GM19463 (cell line): ENCODE data around the gene FAM90A1.
"Not testable (repeated sequence)": the region's sequence is repeated elsewhere in the genome, so short reads cannot be mapped to it uniquely, and the experiment has no call there.

ENCODE experiments used
- ATAC-seq: cut with Tn5 transposase; IDR thresholded peaks from one replicate; pipeline ENCODE4 v1.9.1; 2021; ENCODE audit warnings: mild to moderate bottlenecking, moderate library complexity; ENCODE audit not compliant: unreplicated experiment

Gene FAM90A1

DNA sequence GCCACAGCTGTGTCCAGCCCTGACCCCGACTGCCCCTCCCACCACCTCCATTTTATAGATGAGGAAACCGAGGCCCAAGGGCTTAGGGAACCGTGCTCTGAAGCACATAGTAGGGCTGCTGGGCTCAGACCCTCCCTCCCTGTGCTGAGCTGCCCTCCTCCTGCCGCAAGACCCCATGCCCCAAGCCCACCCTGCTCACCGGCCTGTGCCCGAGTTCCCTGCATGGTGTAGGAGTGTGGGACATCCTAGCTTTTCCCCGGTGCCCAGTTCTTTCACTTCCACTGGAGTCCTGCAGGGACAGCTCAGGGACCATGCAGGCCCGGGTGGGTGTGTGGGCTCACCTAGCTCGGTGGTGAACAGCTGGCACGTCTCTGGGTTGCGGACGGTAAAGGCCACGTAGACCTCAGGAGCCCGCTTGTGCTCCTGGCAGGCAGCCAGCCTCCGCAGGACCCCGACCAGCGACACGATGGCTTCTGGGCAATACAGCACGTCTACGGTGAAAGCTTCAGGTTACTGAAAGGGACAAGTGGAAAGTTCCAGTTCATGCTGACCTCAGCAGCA, 6.6 kb upstream of the FAM90A1 start:
- not testable (repeated sequence) for ATAC-seq

DNA sequence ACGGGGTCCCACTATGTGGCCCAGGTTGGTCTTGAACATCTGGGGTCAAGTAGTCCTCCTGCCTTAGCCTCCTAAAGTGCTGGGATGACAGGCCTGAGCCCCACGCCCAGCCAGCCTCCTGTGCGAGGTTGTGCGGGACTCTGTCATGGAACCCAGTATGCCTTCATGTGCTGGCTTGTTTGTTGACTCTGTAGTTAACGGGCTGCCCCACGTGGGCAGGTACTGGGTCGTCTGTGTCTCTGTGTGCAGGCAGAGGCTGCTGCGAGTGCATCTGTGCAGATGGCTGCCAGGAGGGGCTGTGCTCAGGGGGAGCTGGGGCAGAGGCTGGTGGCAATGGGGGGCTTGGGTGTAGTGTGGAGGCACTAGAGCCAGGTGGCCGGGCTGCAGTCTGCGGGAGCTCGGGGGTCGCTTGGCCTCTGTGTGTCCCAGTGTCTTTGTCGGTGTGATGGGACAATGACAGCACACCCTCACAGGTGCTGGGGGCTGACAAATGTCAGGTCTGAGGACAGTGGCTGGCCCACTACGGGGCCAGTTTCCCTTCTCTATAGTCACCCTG, 6.0 kb upstream of the FAM90A1 start:
- ATAC-seq = not testable (repeated sequence)

DNA sequence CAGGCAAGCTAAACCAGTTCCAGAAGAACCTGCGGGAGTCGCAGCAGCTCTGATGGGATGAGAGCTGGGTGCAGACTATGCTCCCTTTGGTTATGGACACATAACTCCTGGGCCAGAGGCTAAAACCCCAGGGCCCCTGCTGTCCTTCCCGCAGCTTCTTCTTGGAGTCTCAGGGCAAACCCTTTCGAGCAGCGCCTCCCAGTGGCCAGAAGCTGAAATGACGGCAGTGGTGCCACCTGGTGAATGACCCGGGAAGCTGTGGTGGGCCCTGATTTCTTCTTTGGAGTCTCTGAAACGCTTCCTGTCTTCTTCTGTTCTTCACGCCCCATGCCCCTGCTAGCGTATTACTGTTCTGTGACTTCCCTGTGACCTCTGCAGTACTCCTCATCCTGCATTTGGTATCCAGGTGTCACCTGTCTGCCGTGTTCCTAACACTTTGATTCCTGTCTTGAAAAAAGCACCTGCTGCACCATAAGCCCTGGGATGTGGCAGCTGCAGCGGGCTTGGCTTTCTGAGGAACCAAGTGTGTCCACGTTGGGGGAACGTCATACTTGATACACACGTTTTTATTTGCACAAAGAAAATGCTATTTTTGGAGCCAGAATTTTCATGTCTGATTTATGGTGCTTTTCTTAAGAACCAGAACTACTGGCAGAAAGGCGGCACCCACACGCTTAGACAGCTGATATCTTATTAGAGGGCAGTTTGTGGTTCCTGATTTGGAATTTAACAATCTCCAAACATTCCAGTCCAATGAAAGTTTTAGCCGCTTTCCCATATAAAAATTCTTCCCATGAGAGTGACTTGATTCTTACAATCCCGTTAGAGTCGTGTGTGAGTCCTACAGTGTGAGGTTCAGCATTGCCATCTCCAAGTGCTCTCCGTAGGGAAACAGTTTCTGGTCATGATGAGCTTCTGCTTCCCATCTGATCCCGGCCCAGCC, 4.5 kb upstream of the FAM90A1 start:
- not testable (repeated sequence) for ATAC-seq

DNA sequence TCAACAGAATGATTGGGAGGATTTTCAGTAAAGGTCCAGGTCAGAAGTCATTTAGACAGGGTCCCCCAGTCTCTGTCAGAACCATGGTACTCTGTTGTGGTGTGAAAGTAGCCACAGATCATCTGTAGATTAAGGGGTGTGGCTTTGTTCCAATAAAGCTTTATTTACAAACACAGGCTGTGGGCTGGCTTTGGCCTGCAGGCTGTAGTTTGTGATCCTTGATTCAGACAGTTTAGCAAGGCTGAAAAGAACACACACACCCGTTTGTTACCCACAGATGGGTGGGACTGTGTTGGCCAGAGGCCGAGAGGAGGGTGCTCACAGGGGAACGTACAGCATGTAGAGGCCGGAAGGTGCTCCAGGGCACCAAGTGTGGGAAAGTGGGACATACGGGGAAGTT, 3.6 kb upstream of the FAM90A1 start:
- not testable (repeated sequence) for ATAC-seq

- ATAC-seq = not testable (repeated sequence)
Measured at GRCh38 chr12:8229486-8229885, 2.1 kb upstream of the FAM90A1 start.

DNA sequence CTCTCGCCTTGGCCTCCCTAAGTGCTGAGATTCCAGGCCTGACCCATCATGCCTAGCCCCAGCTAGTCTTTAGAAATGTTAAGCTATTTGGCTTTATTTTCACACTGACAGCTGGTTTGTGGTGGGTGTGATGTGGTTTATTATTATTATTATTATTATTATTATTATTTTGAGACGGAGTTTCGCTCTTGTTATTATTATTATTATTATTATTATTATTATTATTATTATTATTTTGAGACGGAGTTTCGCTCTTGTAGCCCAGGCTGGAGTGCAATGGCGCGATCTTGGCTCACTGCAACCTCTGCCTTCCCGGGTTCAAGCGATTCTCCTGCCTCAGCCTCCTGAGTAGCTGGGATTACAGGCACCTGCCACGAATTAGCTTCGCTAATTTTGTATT, 1.2 kb upstream of the FAM90A1 start:
- not testable (repeated sequence) for ATAC-seq

DNA sequence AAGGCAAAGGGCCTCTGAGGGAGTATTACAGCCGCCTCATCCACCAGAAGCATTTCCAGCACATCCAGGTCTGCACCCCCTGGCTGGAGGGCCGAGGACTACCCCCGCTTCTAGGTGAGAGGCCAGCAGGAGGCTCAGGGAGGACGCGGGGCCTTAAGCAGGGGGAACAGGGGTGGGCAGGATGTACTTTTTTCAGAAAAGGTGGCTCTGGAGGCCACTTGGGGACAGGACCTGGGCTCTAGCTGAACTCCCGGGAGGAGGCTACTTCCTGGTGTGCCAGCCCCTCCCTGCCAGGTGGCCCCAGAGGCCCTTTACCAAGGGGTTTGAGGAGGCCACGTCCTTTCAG, 287 bp upstream of the FAM90A1 start:
- ATAC-seq = not testable (repeated sequence)

DNA sequence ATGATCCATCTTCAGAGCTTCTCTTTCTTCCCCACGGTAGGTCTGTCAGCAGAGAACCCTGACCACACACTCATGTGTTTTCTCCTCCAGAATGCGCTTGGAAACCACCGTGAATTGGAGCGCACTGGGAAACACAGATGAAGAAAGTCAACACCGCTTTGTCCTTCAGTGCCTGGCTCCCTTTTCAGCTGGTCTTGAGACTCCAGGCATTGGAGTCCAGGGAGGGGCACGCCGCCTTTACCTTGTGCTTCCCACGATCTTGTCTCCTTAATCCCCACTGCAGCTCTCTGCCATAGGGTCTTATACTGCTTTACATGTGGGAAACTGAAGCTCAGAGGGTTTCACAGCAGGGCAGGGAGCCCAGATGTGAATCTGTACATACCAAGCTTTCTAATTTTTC, 1.1 kb downstream of the FAM90A1 start:
- ATAC-seq = no peak

- not testable (repeated sequence) for ATAC-seq
Measured at GRCh38 chr12:8224782-8225181, 2.6 kb downstream of the FAM90A1 start.

DNA sequence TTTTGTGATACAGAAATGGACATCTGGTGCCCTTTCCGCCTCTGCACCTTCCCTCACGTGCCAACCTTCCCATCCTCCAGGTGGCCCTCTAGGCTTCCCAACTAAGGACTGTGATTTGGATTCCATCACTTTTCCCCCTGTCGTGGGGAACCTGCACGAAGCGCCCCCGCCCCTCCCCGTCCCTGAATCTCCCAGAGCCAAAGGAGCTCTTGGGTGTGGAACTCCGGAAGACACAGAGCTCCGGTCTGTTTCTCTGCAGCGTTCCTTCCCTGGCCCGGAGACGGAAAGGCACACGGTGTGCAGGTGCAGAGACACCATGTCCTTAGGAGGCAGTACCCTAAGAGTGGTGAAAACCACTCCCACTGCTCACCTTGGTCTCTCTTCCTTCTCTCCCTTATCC, 3.8 kb downstream of the FAM90A1 start:
- not testable (repeated sequence) for ATAC-seq

GRCh38 chr12:8222303-8222702, 5.1 kb downstream of the FAM90A1 start:
- ATAC-seq = not testable (repeated sequence)

- not testable (repeated sequence) for ATAC-seq
Measured at GRCh38 chr12:8221844-8222243, 5.6 kb downstream of the FAM90A1 start.

- not testable (repeated sequence) for ATAC-seq
Measured at GRCh38 chr12:8221375-8221774, 6.0 kb downstream of the FAM90A1 start.

DNA sequence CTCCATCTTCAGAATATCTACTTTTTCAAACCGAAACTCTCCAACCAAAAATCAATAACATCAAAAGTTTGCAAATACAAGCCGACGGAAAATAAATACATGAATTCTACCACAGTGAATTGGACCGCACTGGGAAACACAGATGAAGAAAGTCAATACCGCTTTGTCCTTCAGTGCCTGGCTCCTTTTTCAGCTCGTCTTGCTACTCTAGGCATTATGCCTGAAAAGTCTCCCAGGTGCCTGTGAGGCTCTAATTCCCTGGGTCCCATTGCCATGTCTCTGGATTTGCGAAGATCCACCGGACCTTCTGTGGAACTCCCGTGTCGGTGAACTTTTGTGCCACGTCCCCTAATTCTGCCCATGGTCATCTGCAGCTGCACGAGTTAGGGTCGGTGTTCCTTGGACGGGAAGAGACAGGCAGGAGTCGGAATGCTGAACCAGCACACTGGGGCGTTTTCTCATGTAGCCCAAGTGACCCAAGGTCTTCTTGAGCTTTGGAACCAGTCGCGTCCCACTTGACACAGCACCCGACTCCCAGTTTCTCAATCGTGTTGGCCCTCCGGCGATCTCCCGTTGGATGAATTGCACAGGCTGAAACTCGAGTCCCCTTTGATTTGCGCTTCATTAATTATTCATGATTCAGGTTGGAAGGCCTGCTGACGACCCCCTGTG, 8.6 kb downstream of the FAM90A1 start:
- not testable (repeated sequence) for ATAC-seq

DNA sequence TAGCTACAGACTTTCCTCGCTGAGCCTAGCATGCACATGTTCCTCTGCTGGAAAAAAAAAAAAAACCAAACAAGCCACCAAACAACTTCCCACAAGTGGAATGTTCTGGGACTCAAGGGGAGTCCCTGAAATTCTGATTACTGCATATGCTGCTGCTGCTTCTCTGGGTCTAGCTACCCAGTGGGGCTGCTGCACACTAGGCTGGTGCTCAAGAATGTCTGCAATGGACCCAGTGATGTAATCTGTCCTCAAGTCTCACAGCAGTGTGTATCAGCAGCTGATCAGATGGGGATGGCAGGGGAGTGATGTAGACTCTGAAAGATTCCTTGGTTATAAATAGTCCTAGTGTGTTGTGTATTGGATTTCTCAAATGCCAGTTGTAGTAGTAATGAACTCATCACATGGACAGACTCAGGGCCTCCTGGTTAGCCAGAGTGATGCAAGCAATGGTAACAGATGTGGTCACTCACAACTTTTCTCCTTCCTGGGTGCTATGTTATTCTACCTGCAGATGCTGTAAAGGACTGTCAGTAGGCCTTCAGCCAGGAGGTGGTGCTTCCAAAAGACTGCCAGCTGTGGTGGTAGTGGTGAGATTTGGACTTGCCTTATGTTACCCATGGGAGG, 29.6 kb downstream of the FAM90A1 start:
- ATAC-seq = not testable (repeated sequence)

- not testable (repeated sequence) for ATAC-seq
Measured at GRCh38 chr12:8188088-8188487, 39.3 kb downstream of the FAM90A1 start.

GRCh38 chr12:8184206-8184605, 43.2 kb downstream of the FAM90A1 start:
- ATAC-seq = not testable (repeated sequence)

GRCh38 chr12:8183346-8183745, 44.1 kb downstream of the FAM90A1 start:
- ATAC-seq = not testable (repeated sequence)

- not testable (repeated sequence) for ATAC-seq
Measured at GRCh38 chr12:8182923-8183322, 44.5 kb downstream of the FAM90A1 start.

GRCh38 chr12:8181271-8181670, 46.1 kb downstream of the FAM90A1 start:
- ATAC-seq = not testable (repeated sequence)
